Activated CD4-positive, CD25-positive, alpha-beta regulatory T cell treated with anti-CD3 and anti-CD28 coated beads, Interleukin-2, amount 50 U/mL, for 72 hours (primary cell): ENCODE results near the gene LRRC3B.

Source experiments
- DNase-seq: peaks from one replicate; pipeline ENCODE4 v3.0.0; 2021

Gene LRRC3B

GRCh38 chr3:26634601-26635000, 12.0 kb downstream of the LRRC3B start:
- DNase-seq: no peak

- DNase-seq: no peak
Observed at GRCh38 chr3:26636096-26636727, 13.6 kb downstream of the LRRC3B start.

DNA sequence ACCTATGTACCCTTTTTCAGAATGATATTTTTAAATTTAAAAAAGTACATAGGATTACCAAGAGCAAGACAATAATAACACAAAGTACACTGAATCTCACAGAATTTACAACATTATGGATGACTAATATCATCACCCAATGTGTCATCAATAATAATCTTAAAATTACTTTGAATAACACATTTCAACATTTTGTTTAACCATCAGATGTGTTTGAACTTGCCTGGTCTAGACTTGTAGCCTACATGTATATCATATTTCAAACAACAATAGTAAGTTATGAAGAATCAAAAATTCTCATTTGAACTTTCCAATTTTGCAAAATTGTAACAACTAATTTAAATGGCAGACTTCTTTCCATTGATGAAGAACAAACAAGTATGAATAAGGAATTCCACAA, 15.1 kb downstream of the LRRC3B start:
- no peak for DNase-seq

GRCh38 chr3:26638113-26638512, 15.5 kb downstream of the LRRC3B start:
- no peak for DNase-seq

- DNase-seq: no peak
Observed at GRCh38 chr3:26639339-26639738, 16.8 kb downstream of the LRRC3B start.

- no peak for DNase-seq
Observed at GRCh38 chr3:26647078-26647477, 24.5 kb downstream of the LRRC3B start.

DNA sequence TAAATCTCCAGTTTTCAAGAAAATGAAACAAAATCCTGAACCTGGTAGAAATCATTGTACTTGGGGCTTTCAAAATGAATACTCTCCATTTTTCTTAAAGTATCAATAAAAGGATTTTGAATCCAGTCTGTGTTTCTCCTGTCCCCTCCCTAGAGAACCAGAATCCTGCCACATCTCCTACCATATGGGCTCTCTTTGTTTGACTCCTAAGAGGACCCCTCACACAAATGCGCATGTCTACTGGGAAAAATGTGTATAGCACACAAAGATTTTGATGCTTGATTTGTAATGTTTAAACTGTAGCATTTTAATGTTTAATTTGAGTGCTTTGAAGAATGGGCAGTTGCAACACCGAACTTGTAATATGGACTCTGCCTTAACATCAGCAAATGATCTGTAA, 25.9 kb downstream of the LRRC3B start:
- no peak for DNase-seq

DNA sequence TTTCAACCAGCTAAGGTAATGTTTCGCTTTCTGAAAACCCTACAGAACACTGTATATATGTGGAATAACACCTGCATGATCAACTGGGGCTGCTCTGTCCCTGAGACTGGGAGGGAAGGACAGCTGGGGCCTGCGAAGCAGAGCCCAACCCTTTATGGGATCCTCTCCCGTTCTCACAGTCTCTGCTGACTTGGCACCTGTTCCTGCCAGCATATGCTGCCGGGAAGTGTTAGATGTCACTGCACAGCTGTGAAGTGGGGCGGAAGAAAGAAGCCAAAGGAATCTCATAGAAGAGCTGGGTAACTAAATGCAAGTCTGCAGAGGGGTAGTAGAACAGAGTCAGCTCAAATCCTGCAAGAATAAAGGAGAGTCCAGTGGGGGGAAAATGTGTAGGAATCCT, 29.6 kb downstream of the LRRC3B start:
- no peak for DNase-seq

DNA sequence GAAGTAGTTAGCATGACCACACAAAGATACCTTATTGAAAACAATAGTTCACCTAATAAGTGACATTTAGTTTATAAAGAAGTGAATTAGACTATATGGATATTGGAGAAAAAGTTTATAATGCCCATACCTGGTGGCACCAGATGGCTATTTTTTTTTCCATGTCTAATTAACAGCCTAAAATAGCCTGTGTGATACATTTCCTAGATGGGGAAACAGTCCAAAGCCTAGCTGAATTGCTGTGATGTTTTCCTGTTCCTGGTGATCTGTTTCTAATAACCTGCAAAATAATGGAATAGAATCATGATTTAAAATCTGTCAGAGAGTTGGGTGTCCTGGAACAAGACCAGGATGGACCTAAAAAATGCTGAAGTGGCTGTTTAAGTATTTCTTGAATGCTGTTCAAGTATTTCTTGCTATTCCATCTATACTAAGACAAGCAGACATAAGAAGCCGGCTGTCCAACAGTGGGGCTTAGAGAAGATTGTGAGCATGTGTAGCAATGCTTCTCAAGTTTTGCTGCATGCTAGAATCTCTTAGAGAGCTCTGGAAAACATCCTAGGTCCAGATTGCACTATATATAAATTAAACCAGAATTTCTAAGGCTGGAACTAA, 31.3 kb downstream of the LRRC3B start:
- no peak for DNase-seq

- DNase-seq: no peak
Observed at GRCh38 chr3:26655231-26655630, 32.7 kb downstream of the LRRC3B start.

GRCh38 chr3:26657348-26657976, 34.9 kb downstream of the LRRC3B start:
- DNase-seq: no peak

GRCh38 chr3:26668171-26668570, 45.6 kb downstream of the LRRC3B start:
- DNase-seq: no peak

DNA sequence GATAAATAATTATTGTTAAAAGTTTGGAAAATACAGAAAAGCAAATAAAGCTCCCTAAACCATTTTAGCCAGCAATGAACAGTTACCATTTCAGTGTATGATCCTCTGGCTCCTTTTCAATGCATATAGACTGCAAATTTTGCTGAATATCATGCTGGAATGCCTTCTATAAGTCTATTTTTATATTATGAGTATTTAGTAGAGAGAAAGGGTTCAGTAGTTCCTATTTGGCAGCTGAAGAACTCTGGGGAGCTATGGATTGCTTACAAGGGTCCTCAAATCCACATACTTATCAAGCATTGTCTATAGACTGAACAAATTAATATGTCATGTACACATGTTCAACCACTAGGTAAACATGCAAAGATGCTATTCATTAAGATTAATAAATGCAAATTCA, 46.1 kb downstream of the LRRC3B start:
- DNase-seq: no peak

GRCh38 chr3:26675336-26675735, 52.8 kb downstream of the LRRC3B start:
- DNase-seq: no peak

DNA sequence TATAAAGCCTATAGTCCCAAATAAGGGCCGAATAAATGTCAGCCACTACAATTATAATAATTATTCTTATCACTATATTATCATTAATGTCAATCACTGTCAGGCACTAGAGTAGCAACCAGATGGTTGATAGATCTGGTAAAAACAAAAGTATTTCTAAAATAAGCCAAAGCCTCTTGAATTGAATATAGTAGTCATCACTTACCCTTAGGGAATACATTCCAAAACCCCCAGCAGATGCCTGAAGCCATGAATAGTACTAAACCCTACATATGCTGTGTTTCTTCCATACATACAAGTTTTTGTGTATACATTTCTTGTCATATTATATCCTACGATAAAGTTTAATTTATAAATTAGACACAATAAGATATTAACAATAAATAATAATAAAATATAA, 59.1 kb downstream of the LRRC3B start:
- DNase-seq: no peak

GRCh38 chr3:26682406-26682805, 59.8 kb downstream of the LRRC3B start:
- DNase-seq: no peak

DNA sequence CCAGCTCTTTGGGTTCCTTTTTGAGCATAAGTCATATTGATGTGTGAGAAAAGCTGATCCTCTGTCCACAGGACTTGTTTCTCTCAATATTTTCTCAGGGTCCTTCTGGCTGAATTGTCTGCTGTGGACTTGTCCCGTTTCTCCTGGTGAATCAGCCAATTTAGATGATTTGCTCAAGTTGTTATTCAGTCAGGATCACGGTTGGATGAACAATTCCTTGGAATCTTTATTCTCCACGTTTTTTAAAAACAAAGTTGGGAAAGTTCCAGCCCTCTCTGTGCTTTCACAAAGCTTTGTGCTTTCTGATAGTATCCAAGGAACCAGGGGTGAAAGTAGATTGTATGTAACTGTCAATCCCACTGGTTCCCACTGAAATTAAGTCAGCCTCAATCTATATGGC, 61.3 kb downstream of the LRRC3B start:
- no peak for DNase-seq

DNA sequence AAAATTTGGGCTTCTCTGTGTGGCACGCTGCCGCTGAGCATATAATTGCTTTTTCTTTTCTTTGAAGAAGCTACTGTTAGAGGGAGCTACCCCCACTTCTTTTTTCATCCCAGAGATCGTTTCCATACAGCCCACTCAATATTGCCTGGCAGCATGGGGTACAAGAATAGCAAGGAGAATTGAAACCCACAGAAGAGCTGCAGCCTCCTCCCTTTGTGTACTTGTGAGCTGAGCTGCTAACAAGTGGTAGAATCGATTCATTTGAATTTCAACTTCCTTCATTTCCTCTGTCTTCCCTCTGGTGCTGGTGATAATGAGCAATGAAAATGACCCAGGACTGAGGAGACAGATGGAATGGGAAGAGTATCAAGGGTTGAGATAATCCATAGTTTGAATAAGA, 64.9 kb downstream of the LRRC3B start:
- no peak for DNase-seq

GRCh38 chr3:26699553-26699952, 77.0 kb downstream of the LRRC3B start:
- no peak for DNase-seq

GRCh38 chr3:26703519-26703918, 80.9 kb downstream of the LRRC3B start:
- no peak for DNase-seq

DNA sequence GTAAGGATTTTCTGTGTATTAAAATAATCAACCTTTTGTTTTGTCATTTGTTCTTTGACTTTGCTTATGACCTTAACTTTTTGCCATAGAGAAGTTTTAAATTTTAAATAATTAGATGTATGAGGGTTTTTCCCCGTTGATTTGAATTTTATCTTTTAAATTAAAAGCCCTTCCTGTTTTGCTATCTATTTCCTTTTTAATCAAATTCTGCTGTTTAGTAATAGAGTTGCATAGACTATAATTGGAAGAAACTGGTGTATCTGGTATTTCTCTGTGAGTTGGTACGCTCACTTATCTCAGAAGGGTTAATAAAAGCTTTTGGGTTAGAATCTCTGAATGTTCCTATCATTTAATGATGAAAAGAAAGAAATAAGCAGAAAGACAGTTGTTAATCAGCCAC, 82.2 kb downstream of the LRRC3B start:
- DNase-seq: no peak

- no peak for DNase-seq
Observed at GRCh38 chr3:26708501-26708900, 85.9 kb downstream of the LRRC3B start.

DNA sequence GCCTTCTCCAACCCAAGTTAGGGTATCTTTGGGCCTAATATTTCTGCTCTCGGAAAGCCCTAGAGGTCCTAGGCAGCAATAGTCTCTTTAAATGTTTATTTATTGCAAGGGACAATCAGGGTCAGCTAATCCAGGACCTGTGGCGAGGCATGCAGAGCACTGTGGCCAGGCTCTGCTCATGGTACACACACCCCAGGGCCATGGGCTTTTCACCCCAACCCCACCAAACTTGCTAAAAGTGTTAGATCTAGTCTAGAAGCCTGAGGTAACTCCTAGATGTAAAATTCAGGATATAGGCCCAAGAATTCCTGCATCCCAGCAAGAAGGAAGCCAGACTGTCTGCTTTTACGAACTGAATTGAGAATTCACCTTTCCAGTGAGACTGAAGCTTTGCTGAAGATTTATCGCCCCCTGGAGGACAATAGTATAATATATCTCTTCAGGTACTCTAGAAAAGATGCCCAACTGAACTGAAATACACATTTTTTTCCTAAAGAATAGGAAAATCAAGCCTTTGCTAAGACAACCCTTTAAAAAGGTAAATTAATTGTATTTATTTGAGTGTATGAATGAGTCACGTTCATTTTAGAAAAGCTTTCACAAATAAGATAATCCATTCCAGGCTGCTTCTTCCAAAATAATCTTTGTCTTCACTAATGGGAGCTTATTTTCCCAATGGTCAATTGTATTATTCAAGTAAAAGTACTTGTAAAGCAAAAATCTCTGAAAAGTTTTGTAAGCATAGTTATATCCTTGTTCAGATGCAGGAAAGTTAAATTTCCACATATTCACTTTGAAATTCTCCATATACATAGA, 89.8 kb downstream of the LRRC3B start:
- DNase-seq: no peak

- no peak for DNase-seq
Observed at GRCh38 chr3:26713091-26713490, 90.5 kb downstream of the LRRC3B start.
